Measurements from ENCODE around the gene BBS7. TPM values are rescaled to one million over a fixed set of nuclear protein-coding genes. Genes with fewer than 3 reads are reported as not detected.

Gene BBS7
- total and polyA plus RNA-seq, 2 of the 13 experiments (the other 11 are each of a cell fraction or from before 2014, with no cell fraction given), result 9.0 to 15.7 TPM

GRCh38 chr4:121823505-121824170 lies 46.6 kb downstream of the BBS7 start, which contains the start of gene CCNA2 (continued):
- TF ChIP-seq MYPOP (CRISPR knock-in tag; IDR thresholded peaks at IDR 0.05), result peak; percentile 64; the same call in 1 of the 2 replicates
- TF ChIP-seq HOXA5 (CRISPR knock-in tag; IDR thresholded peaks at IDR 0.05), result peak; percentile 59; the same call in 1 of the 2 replicates
- peak; percentile 53; the same call in 1 of the 2 replicates for TF ChIP-seq HCFC1 (IDR thresholded peaks at IDR 0.05; ENCODE audit: low read depth, low read length)
- TF ChIP-seq SRSF9 (IDR thresholded peaks at IDR 0.05; ENCODE audit: borderline replicate concordance, insufficient read depth, low read depth, low read length, poor library complexity, severe bottlenecking), result no peak
- peak; percentile 87; the same call in 1 of the 2 replicates for TF ChIP-seq HES4 (CRISPR knock-in tag; IDR thresholded peaks at IDR 0.05; ENCODE audit: borderline replicate concordance)
- no peak for TF ChIP-seq ZNF512 (CRISPR knock-in tag; IDR thresholded peaks at IDR 0.05)
- TF ChIP-seq DRAP1 (CRISPR knock-in tag; IDR thresholded peaks at IDR 0.05), result peak; percentile 80
- peak; percentile 77; the same call in 1 of the 2 replicates for TF ChIP-seq BRF2 (CRISPR knock-in tag; IDR thresholded peaks at IDR 0.05)
- no peak for TF ChIP-seq SNRNP70 (IDR thresholded peaks at IDR 0.05; ENCODE audit: low read depth, low read length)
- TF ChIP-seq ZNF7 (CRISPR knock-in tag; IDR thresholded peaks at IDR 0.05), result no peak
- TF ChIP-seq ZNF335 (CRISPR knock-in tag; IDR thresholded peaks at IDR 0.05), result 0 out of 2 replicates have a peak, but pooled peaks have one; percentile 34
- 0 out of 2 replicates have a peak, but pooled peaks have one; percentile 19 for TF ChIP-seq DNMT3B (CRISPR knock-in tag; conservative IDR thresholded peaks at IDR 0.05)
- no peak for TF ChIP-seq ZNF205 (CRISPR knock-in tag; IDR thresholded peaks at IDR 0.05)
- no peak for TF ChIP-seq SP1 (IDR thresholded peaks at IDR 0.05)
- TF ChIP-seq SP1 (CRISPR knock-in tag; IDR thresholded peaks at IDR 0.05), result peak; percentile 79
- TF ChIP-seq ZNF543 (CRISPR knock-in tag; IDR thresholded peaks at IDR 0.05), result peak; percentile 35; the same call in 1 of the 2 replicates
- TF ChIP-seq TGIF2 (CRISPR knock-in tag; IDR thresholded peaks at IDR 0.05), result peak; percentile 99
- TF ChIP-seq AGO2 (optimal IDR thresholded peaks at IDR 0.05; ENCODE audit: low read depth, low read length), result peak; percentile 79
- TF ChIP-seq FLYWCH1 (CRISPR knock-in tag; IDR thresholded peaks at IDR 0.05), result 0 out of 2 replicates have a peak, but pooled peaks have one; percentile 72
- TF ChIP-seq ZNF138 (CRISPR knock-in tag; IDR thresholded peaks at IDR 0.05; ENCODE audit: low read depth), result no peak
- TF ChIP-seq REL (CRISPR knock-in tag; conservative IDR thresholded peaks at IDR 0.05), result peak; percentile 95; the same call in 1 of the 2 replicates
- peak; percentile 84; the same call in 1 of the 2 replicates for TF ChIP-seq ZNF790 (CRISPR knock-in tag; IDR thresholded peaks at IDR 0.05; ENCODE audit: borderline replicate concordance)
- peak; percentile 37; the same call in 1 of the 2 replicates for TF ChIP-seq KAT7 (CRISPR knock-in tag; IDR thresholded peaks at IDR 0.05; ENCODE audit: borderline replicate concordance)

Data from HepG2 (cell line).